Ectodermal cell (in vitro differentiated cells): Measurements from ENCODE around the gene PPP1R8.
"Not testable (repeated sequence)": the region's sequence is repeated elsewhere in the genome, so short reads cannot be mapped to it uniquely, and the experiment has no call there.

Experiments used
- H3K27ac ChIP-seq: 2 replicates; pipeline ENCODE4 v1.7.0; 2013; ENCODE audit warnings: mild to moderate bottlenecking, low read depth, low read length; ENCODE audit not compliant: insufficient read depth, poor library complexity, severe bottlenecking
- H3K27me3 ChIP-seq: 2 replicates; pipeline ENCODE4 v1.7.0; 2013; ENCODE audit warnings: mild to moderate bottlenecking, low read length; ENCODE audit not compliant: insufficient read depth, control insufficient read depth, poor library complexity, severe bottlenecking
- H3K36me3 ChIP-seq: one replicate; pipeline ENCODE4 v1.7.0; 2013; ENCODE audit warnings: low read length; ENCODE audit not compliant: control insufficient read depth, insufficient read depth
- H3K4me1 ChIP-seq: one replicate; pipeline ENCODE4 v1.7.0; 2013; ENCODE audit warnings: low read length; ENCODE audit not compliant: control insufficient read depth, insufficient read depth
- H3K4me3 ChIP-seq: 2 replicates; pipeline ENCODE4 v1.7.0; 2013; ENCODE audit warnings: low read depth, low read length, control low read depth; ENCODE audit not compliant: insufficient read depth
- H3K9me3 ChIP-seq: 2 replicates; pipeline ENCODE4 v1.7.0; 2013; ENCODE audit warnings: mild to moderate bottlenecking, low read length, moderate library complexity; ENCODE audit not compliant: control insufficient read depth
- WGBS, 2 experiments: methylation state at CpG; one replicate each; pipeline ENCODE4 v1.1.7; 2013; ENCODE audit warnings: missing lambda C conversion rate in 2 of 2; 5-methylcytosine and 5-hydroxymethylcytosine counted together

Gene PPP1R8

DNA sequence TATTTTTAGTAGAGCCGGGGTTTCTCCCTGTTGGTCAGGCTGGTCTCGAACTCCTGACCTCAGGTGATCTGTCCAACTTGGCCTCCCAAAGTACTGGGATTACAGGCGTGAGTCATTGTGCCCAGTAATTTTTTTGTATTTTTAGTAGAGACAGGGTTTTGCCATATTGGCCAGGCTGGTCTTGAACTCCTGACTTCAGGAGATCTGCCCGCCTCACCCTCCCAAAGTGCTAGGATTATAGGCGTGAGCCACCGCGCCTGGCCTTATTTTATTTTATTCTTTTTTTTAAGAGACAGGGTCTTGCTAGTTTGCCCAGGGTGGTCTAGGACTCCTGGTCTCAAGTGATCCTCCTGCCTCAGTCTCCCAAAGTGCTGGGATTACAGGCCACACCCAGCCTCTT, 40.5 kb downstream of the PPP1R8 start:
- peaks cover 11% of the 10 kb centered on the region for H3K27me3 ChIP-seq
- H3K9me3 ChIP-seq, H3K27ac ChIP-seq, H3K36me3 ChIP-seq, H3K4me1 ChIP-seq, H3K4me3 ChIP-seq: not testable (repeated sequence)
- 88 to 96% methylated on average over 7 of the region's 7 CpGs for WGBS, 2 experiments

DNA sequence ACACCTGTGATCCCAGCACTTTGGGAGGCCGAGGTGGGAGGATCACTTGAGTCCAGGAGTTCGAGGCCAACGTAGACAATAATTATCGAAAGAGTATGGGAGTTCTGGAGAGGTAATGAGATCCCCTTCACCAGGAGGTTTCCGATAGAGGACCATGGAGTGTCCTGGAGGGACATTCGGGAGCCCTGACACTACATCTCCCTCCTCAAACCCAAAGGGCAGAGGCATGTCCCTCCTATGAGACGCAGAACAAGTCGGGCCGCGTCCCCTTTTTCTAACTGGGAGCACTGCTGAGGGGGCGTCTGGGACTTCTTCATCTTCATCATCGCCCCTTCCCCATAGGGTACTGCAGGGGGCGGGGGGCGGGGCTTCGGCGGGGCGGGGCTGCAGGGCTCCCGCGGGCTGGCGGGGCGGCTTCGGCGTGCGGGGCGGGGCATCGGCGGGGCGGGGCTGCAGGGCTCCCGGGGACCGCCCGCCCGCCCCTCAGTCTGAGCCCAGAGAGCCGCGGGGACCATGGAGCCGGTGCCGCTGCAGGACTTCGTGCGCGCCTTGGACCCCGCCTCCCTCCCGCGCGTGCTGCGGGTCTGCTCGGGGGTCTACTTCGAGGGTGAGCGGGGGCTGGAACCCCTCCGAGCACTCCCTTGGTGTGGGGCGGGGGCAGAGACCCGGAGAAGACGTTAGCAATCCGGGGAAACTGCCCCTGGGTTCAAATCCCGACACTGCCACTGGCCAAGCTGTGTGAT, 41.6 kb downstream of the PPP1R8 start, which contains the start of gene THEMIS2:
THEMIS2 (plus strand) TSS at position 486 of the 743 bp plus-strand sequence; CDS start at position 514, 28 bp downstream.
- 10 to 11% methylated on average over 53 of the region's 53 CpGs for WGBS, 2 experiments
- Histone ChIP-seq H3K27me3 (peaks cover 11% of the 10 kb centered on the region), H3K9me3 (no peaks in the 10 kb centered on the region), H3K36me3 (no peaks in the 10 kb centered on the region), H3K27ac (no peak within 1 kb of the TSS), H3K4me1 (peaks cover 6% of the 10 kb centered on the region), H3K4me3 (peak within 1 kb of the TSS; percentile 63)

DNA sequence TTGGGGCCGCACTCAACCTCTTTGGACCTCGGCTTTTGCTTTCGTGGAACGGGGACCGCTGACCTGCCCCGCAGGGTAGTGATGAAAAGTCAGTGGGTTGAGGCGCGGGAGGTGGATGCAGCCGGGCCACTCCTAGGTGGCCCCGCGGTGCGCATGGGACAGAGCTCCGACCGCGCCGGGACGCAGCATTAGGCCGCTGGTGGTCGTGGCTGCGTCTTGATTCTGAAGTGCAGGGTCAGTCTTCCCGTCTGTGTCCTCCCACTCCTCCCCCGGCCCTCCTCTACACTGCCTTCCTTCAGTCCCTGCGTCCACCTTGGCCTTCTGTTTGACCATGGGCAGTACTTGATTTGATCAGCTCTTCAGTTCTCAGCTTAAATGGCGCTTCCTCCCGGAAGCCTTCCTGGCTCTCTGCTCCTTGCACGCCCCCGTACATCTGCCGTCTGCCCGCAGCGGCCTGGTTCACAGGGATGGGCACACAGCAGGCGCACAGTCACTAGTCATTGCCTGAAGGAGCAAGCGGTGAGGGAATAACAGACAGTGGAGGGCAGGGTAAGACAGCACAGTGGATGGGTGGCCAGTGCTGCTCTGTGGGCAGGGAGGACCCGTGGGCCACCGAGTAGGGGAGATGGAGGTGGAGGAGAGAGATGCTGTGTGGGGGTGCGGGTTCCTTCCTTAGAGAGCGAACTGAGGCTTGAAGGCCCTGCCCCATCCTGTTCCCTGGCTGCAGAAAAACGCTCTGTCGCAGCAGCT, 42.4 kb downstream of the PPP1R8 start:
- Histone ChIP-seq H3K9me3 (no peaks in the 10 kb centered on the region), H3K4me3 (peak overlapping the region; percentile 63), H3K27me3 (peaks cover 11% of the 10 kb centered on the region), H3K36me3 (no peaks in the 10 kb centered on the region), H3K4me1 (peaks cover 6% of the 10 kb centered on the region), H3K27ac (no peak overlapping the region)
- WGBS, 2 experiments, result 20 to 22% methylated on average over 38 of the region's 38 CpGs

DNA sequence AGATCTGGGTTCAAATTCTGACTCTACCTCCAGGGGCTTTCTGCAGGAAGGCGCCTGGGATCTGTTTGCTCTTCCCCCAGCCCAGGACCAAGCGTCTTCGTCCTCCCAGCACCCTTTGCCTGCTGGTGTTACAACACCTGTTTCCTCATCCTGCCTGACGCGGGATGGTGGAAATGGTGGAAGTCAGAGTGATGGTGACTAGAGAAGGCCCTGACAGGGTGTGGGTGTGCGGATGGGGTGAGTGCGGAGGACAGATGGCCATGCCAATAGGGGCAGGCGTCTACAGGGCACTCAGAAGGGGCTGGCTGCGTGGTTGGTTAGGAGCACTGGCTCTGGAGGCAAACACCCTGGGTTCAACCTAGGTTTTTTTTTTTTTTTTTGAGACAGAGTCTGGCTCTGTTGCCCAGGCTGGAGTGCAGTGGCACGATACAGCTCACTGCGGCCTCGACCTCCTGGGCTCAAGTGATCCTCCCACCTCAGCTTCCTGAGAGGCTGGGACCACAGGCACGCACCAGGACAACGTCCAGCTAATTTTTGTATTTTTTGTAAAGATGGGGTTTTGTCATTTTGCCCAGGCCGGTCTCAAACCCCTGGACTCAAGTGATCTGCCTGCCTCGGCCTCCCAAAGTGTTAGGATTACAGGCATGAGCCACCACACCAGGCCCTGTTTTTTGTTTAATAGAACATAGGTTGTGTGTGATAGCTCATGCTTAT, 43.2 kb downstream of the PPP1R8 start:
- Histone ChIP-seq H3K4me1 (peaks cover 6% of the 10 kb centered on the region), H3K27me3 (peaks cover 11% of the 10 kb centered on the region), H3K9me3 (no peaks in the 10 kb centered on the region), H3K27ac (no peak overlapping the region), H3K36me3 (no peaks in the 10 kb centered on the region), H3K4me3 (no peak overlapping the region)
- 87 to 89% methylated on average over 16 of the region's 16 CpGs for WGBS, 2 experiments

DNA sequence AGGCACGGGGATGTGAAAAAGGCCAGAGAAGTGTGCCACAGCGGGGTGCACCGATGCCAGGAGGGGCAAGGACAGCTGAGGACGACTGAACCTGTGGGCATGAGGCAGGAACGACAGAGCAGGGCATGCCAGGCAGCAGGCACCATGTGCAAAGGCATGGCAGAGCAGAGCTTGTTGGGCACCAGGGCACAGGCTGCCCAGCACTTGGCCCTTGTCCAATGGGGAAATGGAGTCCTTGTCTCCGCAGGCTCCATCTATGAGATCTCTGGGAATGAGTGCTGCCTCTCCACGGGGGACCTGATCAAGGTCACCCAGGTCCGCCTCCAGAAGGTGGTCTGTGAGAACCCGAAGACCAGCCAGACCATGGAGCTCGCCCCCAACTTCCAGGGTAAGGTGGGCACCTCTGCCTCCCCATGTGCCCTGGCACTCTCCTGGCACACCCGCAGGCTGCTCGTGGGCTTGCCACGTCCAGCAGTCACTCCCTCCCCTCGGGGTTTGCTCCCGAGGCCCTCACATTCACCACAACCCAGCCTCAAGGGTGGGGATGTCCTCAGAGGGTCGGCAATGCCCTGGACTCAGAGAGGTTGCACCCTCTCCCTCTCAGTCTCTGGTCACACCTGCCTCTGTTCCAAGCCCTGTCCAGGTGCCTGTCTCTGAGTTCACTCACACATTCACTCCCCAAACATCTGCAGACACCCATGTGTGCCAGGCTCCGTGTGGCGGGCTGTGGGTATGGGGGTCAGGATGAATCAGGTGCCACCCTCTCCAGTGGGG, 45.9 kb downstream of the PPP1R8 start:
- peaks cover 11% of the 10 kb centered on the region for H3K27me3 ChIP-seq
- WGBS, 2 experiments, result 91 to 94% methylated on average over 18 of the region's 18 CpGs

DNA sequence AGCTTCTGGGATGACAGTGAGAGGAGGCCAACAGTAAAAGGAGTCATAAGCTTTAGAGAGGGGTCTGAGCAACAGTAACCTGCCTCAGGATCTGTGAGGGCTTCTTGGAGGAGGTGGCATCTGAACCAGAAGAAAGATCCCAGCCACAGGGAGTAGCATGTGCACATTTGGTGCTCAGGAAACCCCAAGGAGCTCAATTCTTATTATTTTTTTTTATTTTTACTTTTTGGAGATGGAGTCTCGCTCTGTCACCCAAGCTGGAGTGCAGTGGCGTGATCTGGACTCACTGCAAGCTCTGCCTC, 46.5 kb downstream of the PPP1R8 start:
- WGBS, 2 experiments, result 94 to 96% methylated on average over 2 of the region's 2 CpGs
- Histone ChIP-seq H3K36me3 (no peaks in the 10 kb centered on the region), H3K27ac (no peak overlapping the region), H3K9me3 (no peaks in the 10 kb centered on the region), H3K4me1 (peaks cover 6% of the 10 kb centered on the region), H3K4me3 (no peak overlapping the region), H3K27me3 (peaks cover 11% of the 10 kb centered on the region)

More for the DNA sequence above, 45.9 kb downstream of the PPP1R8 start:
- Histone ChIP-seq H3K36me3 (no peaks in the 10 kb centered on the region), H3K9me3 (no peaks in the 10 kb centered on the region), H3K27ac (no peak overlapping the region), H3K4me1 (peaks cover 6% of the 10 kb centered on the region), H3K4me3 (no peak overlapping the region)

DNA sequence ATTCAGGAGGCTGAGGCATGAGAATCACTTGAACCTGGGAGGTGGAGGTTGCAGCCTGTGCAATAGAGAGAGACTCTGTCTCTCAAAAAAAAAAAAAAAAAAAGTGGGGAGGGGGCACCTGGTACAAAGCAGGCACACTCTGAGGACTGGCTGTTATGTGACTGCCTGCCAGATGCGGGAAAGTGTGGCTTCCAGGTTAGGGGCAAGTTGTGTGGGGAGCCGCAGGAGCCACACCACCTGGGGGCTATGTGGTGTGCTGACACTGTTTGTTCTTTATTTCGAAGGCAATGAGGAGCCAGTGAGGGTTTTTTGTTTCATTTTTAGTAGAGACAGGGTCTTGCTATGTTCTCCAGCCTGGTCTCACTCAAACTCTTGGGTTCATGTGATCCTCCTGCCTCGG, 47.5 kb downstream of the PPP1R8 start:
- H3K4me1 ChIP-seq, result peaks cover 3% of the 10 kb centered on the region
- H3K9me3 ChIP-seq, result no peaks in the 10 kb centered on the region
- H3K27ac ChIP-seq, result no peak overlapping the region
- peaks cover 5% of the 10 kb centered on the region for H3K27me3 ChIP-seq
- no peaks in the 10 kb centered on the region for H3K36me3 ChIP-seq
- 70 to 75% methylated on average over 4 of the region's 4 CpGs for WGBS, 2 experiments
- H3K4me3 ChIP-seq, result no peak overlapping the region

DNA sequence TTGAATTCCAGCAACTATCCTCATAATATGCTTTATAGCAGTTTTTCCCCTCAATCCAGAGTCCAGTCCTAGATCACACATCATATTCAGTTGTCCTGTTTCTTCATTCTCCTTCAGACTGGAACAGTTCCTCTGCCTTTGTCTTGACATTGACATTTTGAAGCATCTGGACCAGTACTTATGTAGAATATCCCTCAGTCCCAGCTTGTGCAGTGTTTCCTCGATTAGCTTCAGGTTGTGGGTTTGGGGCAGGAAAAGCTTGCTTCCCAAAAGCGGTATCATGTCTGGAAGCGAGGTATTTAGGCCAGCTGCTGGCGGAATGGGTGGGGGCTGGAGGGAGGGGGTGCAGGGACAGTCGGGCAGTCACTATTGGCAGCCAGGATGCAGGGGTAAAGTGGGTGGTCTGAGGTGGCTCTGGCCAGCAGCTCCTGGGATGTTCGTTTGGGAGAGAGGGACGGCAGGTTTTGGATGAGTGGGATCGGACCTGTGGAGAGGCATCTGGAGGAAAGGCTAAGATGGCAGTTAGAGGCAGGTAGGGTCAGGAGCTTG, 48.3 kb downstream of the PPP1R8 start:
- Histone ChIP-seq H3K27me3 (no peaks in the 10 kb centered on the region), H3K27ac (no peak overlapping the region), H3K9me3 (no peaks in the 10 kb centered on the region), H3K4me3 (no peak overlapping the region), H3K4me1 (no peaks in the 10 kb centered on the region), H3K36me3 (no peaks in the 10 kb centered on the region)
- 90 to 94% methylated on average over 8 of the region's 8 CpGs for WGBS, 2 experiments

DNA sequence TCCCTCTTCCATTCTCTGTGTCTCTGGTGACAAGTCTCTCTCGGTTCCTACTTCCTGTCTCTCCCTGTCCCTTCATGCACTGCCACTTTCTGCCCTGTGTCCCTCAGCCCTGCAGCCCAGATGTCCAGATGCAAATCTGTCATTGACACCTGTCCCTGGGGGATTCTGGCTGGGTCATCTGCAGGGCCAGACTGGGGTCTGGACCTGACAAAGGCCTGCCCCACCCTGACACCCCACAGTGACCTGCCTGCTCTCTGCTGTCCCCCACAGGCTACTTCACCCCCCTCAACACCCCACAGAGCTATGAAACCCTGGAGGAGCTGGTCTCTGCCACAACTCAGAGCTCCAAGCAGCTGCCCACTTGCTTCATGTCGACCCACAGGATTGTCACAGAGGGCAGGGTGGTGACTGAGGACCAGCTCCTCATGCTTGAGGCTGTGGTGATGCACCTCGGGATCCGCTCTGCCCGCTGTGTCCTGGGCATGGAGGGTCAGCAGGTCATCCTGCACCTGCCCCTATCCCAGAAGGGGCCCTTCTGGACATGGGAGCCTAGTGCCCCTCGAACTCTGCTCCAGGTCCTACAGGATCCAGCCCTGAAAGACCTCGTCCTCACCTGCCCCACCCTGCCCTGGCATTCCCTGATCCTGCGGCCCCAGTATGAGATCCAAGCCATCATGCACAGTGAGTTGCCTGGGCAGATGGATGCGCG, 48.9 kb downstream of the PPP1R8 start:
- WGBS, 2 experiments, result 91 to 93% methylated on average over 10 of the region's 10 CpGs
- no peak overlapping the region for H3K4me3 ChIP-seq
- no peaks in the 10 kb centered on the region for H3K4me1 ChIP-seq
- no peak overlapping the region for H3K27ac ChIP-seq
- H3K36me3 ChIP-seq, result no peaks in the 10 kb centered on the region
- no peaks in the 10 kb centered on the region for H3K9me3 ChIP-seq
- no peaks in the 10 kb centered on the region for H3K27me3 ChIP-seq
